ENCODE results near the gene CLSTN2.

Gene CLSTN2

DNA sequence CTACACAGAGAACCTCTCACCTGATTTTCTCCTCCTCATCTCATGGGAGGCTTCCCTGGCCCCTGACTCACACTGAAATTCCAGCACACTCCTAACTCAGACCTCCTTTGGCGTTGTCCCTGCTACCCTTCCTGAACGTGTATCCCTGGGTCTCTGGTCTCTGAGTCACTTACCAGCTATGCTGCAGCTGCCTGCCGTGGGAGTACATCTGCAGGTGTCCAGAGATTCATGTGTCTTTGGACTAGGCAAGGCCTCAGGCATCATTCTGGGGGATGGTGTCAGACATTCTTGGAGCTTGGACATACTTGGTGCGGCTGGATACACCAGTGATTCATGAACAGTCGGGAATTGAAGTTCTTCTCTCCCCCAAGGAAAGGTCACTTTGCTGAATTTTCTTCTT, 594.1 kb downstream of the CLSTN2 start:
- no peak for DNase-seq

- no peak for DNase-seq
Observed at GRCh38 chr3:140529558-140529957, 594.6 kb downstream of the CLSTN2 start.

GRCh38 chr3:140530131-140530530, 595.1 kb downstream of the CLSTN2 start:
- DNase-seq: no peak

- no peak for DNase-seq
Observed at GRCh38 chr3:140530603-140531002, 595.6 kb downstream of the CLSTN2 start.

GRCh38 chr3:140532793-140533330, 597.9 kb downstream of the CLSTN2 start:
- no peak for DNase-seq

DNA sequence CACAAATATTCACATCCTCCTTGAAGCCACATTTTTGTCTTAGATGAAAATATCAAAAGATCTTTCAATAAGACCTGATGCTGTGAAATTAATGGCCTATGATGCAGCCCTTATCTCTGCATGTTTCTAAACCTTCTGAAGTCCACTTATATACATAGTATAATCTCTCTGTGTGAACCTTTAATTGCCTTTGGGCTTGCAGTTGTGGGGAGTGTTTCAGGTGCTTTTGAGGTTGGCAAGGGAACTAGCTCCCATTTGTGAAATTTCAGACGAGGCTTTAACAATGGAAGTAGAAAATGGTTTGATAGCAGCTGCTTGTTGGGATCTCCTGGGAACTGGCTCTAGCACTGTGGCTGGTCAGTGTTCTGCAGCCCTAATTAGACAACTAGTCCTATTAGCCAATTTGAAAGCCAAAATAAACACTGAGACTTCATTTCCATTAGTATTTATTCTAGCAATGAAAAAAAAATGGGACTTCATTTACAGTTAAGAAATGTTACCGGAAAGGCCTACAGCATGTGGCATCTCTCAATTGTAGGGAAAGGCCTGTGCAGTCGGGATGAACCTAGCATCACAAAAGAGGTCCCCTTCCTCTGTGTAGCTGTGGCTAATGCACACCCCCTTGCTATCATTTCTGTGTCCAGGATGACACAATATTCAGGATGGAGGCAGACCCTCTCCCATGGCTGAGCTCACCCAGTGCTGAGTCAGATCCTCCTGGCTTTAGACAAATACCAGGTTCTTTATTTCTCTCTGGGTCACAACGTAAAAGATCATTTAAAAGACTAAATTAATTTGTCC, 602.1 kb downstream of the CLSTN2 start:
- no peak for DNase-seq

DNA sequence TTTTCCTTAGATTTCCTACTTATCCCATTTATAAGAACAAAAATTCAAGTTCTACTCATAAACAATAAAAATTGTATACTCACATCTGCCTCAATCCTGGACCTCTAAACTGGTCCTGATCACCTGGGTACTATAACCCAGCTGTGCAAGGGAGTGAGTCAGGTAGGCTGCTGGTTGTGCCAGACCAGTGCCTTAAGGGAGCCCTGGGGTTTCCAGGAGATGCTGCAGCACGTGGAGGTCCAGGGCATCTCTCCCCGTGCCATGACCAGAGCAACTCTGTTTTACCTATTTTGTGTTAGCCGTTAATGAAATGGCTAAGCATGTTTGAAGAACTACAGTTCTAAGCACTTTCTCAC, 602.7 kb downstream of the CLSTN2 start:
- no peak for DNase-seq

GRCh38 chr3:140540262-140540661, 605.3 kb downstream of the CLSTN2 start:
- no peak for DNase-seq

- DNase-seq: no peak
Observed at GRCh38 chr3:140541975-140542653, 607.1 kb downstream of the CLSTN2 start.

DNA sequence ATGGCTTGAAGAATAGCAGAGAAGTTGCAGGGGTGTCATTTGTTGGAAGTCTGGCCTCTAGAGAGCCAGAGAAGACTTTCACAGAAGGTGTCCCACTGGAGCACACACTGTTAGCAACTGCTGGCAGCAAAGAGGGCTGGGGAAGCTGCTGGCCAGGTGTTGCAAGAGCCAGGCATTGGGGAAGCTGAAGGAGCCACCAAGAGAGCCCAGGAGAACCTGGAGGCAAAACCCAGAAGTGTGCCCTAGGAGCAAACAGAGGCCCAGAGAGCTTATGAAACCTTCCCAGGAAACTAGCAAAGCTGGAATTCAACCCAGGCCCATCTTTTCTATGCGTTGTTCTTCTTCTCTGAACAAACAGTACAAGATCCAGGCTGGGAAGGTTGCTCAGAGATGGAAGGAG, 610.2 kb downstream of the CLSTN2 start:
- no peak for DNase-seq

DNA sequence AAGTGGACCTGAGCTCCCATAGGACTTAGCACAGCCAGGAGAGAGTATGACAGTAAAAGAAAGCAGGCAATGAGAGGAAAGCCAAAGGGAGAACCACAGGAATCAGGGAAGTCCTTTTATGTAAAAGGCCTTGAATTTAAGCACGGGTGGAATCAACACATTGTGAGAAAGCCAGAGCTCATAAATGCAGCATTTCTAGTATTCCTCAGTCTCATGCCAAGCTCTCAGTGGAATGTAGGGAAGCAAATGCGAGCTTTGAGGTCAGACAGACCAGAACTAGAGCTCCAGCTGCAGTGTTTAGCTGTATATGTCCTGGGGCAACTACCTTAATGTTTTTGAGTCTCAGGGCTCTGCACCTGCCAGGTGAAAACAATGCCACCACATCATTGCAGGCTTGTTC, 610.8 kb downstream of the CLSTN2 start:
- no peak for DNase-seq

DNA sequence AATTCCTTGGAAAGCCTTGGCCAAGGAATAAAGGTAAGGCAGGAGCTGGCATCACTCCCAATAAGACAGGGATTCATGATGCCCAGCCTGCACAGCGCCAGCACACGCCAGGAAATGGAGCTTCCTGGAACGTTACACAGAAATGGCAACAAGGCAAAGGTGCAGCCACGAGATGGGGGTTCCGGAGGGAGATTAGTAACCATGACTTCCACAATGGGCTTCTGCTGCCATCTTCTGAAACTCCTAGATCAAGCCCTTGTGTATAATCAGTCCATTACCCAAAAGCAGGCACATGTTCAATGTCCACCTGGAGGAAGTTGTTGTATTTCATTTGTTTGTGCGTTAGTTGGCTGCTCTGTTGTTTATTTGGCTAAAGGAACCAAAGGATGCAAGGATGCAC, 611.7 kb downstream of the CLSTN2 start:
- no peak for DNase-seq

DNA sequence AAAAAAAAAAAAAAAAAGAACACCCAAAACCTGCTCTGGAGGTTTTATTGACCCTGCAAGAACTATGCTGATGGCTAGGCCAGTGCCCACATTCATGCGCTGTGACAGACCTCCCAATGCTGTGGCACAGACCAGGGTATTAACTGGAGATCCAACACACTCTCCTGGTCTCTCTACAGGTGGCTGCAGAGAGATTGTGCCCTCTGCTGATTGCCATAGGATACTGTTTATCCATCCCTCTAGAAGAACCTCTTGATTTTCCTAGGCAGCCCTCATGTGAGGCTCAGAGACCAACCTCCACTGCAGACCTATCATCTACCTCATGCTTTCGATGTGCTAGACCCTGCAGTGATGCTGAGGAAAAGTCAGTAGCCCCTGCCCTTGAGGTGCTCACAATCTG, 617.4 kb downstream of the CLSTN2 start:
- no peak for DNase-seq

- DNase-seq: no peak
Observed at GRCh38 chr3:140552898-140553297, 617.9 kb downstream of the CLSTN2 start.

DNA sequence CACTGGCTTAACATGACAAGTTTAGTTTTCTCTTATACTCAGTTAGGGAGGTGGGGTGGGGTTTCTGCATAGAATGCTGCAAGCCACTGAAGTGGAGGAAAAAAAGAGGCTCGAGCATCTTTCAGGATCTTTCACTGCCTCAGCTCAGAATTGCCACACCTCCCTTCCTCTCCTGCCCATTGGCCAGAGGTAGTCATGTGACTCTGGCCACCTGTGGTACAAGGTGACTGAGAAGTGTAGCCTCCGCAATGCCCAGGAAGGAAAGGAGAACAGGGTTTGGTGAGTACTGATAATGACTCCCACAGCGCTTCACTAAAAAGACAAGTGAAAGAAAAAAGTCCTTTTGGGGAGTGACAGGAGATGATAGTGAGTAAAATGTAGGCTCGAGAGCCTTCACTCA, 618.6 kb downstream of the CLSTN2 start:
- DNase-seq: no peak

- no peak for DNase-seq
Observed at GRCh38 chr3:140555666-140556065, 620.7 kb downstream of the CLSTN2 start.

DNA sequence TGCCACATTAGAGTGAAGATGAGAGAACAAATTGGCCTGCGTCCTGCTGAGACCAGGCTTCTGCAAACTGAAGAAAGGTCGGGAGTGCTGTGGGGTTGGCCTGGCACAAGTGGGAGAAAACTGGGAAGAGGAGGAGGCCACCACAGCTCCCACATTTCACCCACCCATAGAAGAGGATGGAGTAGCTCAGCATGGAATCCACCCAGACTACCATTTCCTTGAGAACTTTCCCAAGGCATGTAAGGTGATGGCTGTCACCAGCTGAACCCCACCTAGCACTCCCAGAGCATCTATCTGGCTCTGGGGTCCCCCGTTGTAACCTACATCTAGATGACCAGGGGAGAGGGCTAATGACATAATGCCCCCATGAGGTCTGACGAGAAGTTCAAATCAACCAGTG, 622.5 kb downstream of the CLSTN2 start:
- no peak for DNase-seq

GRCh38 chr3:140559546-140559945, 624.6 kb downstream of the CLSTN2 start:
- no peak for DNase-seq

DNA sequence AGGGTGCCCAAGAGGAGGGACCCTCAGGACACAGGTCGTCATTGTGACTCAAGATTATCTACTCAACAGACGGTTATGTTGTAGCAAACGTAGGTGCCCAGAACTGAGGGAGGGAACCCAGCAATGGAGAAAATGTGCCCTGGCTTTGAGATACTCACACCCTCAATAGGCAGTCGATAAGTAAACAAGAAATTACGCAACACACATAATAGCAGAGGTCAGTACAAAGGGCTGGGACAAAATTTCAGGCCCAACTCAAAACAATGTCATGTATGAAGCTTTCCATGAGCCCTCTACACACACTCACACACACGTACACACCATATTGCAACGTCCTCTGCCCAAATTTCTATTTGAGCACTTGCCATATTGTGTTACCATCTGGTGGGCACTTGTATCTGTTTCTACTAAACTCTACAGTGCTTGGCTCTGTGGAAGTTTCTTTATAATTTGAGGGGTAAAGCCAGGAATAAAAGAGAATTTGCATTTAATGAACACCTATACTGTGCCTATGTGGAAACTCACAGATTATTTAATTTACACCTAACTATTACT, 628.3 kb downstream of the CLSTN2 start:
- DNase-seq: no peak

GRCh38 chr3:140568131-140568530, 633.1 kb downstream of the CLSTN2 start:
- DNase-seq: no peak

DNA sequence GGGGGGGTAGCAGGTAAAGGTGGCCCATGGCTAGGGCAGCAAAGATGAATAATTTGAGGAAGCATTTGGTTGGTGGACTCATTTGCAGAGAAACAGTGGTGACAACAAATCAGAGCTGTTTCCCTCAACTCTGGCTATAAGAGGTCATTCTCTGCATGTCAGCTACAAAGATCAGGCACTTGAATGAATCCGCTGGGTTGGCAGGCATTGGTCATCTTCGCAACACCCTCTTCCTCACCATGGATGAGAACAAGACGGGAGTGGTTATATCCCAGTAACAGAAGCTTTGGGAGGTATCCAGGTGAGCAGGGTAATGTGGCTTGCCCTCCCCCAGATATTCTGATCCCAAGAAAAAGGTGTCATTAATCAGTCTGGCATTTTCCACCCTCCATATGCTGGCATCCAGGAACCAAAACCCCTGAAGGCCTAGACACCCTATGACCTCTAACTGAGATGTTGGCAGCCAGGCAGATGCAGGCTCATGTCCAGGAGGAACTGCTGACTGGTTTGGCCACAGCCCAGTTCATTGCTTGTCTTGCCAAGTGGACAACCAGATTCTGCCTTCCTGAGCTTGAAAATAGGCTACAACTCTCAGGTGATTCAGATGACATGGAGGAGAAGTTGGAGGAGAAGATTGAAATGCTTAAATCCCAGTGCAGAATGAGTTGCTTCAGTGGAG, 634.0 kb downstream of the CLSTN2 start:
- DNase-seq: no peak

DNA sequence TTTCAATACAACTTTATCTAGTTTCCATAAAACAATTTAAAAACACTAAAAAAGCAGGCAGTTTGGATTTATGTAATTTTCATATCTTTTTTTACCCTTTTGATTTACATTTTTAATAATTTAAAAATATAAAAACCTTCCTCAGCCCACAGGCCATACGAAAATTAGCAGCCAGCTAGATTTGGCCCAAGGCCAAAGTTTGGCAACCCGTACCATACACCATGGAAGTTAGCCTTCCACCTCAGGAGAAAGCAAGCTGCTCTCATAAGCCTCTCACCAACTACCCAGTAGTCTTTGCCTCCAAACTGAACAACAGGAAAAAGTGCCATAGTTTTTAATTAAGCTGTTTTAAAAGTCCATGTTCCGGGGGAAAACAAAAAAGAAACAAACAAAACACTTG, 635.6 kb downstream of the CLSTN2 start:
- DNase-seq: no peak

DNA sequence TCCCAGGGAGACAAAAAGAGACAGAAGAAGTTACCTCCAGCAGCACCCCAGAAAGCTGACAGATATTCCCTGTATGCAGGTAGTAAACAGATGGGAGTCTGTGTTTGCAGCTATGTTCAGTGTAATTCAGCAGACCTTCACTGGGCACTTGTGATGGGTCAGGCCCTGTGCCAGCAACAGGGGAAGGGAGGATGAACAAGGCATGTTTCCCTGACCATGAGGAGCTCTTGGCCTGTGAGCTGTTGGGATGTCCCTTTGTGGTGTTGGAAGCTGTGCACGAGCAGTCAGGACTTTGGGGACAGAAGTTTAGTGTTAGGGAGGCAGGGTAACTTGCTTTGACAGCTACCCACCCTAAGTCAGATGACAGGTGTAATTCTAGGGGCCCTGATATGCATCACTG, 636.9 kb downstream of the CLSTN2 start:
- DNase-seq: no peak

DNA sequence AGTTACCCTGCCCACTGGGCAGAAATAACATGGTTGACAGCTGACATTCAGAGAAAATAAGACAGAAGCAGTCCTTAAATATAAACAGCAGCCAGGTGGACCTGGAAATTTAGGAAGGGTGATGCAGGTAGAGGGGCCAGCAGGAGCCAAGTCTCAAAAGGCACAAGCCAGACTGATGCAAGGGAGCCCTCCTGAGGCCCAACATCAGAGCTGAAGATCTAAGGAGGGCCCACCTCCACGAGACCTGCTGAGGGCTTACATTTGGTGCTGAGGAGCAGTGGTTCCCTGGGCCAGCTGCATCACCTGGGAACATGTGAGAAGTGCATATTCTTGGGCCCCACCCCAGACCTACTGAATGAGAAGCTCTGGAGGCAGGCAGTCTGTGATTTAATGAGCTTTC, 637.3 kb downstream of the CLSTN2 start:
- DNase-seq: no peak
